ENCODE data around the gene CYREN.

CYREN gene

GRCh38 chr7:135195968-135196629, 25.6 kb upstream of the CYREN start:
- no peak for DNase-seq

GRCh38 chr7:135195156-135195555, 24.6 kb upstream of the CYREN start:
- DNase-seq, result no peak

DNA sequence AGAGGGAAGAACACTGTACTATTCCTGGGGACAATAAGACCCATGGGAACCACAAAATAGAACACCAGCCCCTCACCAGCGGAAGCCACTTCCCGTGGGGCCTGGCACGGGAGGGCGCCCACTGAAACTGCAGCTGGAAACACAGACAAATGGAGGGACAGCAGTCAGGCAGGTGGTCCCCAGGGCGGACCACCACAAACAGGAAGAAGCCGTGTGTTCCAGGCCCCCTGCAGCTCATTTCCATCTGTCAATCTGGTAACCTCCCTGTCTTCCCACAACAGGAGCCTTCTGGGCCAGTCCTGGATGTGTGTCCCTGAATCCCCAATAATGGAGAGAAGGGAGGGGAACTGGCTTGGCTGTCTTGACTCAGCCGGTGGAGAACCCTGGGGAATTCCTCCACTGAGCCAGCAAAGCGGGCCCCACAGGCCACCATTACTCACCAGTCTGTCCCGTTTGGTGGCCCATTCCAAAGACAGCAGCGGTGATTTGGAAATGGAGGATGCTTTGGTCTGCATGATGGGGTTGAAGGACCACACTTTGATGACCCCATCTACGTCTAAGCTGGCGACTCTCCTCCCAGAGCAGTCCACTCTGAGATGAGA, 24.1 kb upstream of the CYREN start:
- no peak for DNase-seq

GRCh38 chr7:135193615-135194081, 23.1 kb upstream of the CYREN start:
- DNase-seq, result no peak

DNA sequence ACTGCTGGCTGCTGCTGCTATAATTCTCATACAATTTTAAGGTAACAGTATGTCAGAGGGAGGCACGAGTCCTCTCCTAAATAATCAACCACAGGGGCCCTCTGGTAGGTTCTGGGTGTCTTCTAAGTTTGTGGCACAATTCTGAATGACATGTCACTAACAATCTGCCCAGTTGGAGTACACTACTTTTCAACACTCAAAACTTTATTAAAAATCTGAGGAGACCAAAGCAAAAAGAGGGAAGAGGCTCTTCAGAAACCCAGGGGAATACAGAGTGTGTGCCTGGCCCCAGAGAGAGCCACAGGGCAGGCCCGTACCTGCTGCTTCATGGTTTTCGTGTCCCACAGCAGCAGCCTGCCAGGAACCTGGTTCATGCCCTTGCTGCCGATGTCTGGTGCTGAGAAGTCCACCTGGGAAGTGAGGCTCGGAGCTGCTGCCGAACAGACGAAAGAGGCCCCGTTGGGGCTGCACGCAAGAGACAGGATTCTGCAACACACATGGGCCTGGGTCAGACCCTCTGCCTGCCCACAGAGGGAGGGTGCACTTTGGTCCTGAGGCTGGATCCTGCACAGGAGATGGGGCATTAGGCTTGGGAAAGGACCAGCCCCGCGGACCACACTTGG, 22.5 kb upstream of the CYREN start:
- no peak for DNase-seq

DNA sequence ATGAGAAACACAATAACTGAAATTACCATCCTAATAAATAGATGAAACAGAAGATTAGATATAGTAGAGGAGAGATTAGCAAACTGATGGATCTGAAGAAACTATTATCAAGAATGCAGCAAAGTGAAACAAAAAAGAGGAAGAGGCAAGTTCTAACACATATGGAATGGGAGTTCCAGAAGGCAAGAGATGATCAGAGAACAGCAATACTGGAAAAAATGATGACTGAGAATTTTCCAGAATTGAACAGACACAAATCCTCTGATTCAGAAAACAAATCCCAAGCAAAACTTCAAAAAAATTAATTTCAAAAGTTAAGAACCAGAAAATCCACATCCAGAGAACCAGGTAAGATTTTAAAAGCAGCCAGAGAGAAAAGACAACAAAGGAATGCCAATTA, 20.2 kb upstream of the CYREN start:
- no peak for DNase-seq

GRCh38 chr7:135189961-135190360, 19.5 kb upstream of the CYREN start:
- no peak for DNase-seq

GRCh38 chr7:135189221-135189662, 18.7 kb upstream of the CYREN start:
- no peak for DNase-seq

DNA sequence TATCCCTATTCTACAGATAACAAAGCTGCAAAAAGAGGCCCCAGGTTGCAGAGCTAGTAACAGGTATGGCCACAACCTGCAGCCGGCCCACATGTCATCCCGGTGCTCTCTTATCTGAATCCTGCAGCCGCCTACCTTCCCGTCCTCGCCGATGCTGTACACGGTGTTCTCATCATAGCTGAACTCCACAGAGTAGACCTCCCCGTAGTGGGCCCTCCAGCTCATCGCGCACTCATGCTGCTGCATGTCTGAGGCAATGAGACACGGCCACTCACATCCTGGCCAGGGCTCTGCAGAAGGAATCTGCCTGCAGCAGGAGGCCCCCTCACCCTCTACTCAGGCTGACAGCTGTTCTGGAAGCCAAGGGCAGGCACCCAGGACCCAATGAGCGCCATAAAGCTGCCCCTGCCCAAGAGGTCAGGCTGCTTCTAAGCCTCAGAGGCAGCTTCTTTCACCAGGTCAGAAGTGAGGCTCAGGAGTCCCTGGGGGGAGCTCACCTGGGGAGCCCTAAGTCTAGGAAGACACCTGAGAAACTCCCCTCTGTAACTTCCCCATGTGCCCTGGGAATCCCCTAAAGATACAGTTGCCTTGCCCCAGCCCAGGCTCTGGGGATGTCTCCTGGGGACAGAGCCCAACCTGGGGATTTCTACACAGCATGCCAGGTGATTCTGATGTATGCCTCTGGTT, 17.9 kb upstream of the CYREN start:
- no peak for DNase-seq

DNA sequence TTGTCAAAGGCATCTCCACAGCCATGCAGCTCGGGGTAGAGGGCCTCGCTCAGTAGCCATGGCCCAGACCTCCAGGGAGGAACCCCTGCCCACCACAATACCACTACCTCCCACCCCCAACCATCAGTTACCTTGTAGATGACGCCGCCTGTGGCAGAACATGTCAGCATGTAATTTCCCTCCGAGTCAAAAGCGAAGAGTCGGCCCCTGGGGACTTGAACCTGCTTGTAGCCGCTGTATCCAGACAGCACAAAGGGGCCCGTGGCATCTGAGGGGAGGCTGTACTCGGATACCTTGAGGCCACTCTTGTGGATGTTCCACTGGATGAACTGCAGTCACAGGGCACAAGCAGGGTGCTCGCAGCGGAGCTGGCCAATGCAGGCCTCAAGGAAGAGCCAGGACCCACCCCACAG, 16.3 kb upstream of the CYREN start:
- DNase-seq, result no peak

DNA sequence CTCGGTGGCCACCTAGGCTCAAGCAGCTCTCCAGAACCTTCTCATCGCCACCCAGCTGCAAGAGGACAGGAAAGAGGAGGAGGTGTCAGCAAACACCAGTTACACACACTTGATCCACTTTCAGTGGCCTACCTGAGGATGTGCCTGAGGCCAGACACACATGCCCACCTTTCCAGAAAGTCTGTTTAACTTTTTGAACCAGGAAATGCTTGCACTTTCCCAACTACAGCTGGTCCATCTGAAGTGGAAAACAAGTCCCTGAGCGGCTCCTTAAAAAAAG, 15.7 kb upstream of the CYREN start:
- DNase-seq, result no peak

GRCh38 chr7:135185471-135186260, 15.2 kb upstream of the CYREN start:
- DNase-seq, result no peak

DNA sequence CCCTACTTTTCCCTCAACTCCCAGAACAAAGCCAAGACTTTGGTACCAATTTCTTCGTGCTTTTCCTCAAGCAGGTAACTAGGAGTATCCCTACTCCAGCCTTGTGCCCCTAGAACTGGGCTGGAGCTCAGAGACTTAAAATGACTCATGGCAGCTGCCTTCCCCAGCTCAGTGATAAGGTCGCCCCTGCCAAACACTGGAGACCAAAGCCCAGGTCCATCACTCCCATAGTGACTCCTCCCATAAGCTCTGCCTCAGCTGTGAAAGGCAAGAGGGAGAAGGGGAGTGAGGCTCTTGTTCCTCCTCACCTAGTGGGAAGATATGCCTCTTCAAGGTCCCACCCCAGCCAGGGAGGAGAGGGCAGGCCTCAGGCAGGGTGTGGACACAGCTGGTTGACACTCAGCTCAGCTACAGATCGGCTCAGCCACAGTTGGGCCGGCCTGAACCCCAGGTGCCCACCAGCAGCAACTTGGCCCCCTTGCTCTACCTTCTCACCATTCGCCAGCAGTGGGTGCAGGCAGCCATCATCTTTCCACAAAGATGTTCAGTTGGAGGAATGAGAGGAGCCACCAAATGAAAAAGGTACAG, 13.8 kb upstream of the CYREN start:
- no peak for DNase-seq

- DNase-seq, result no peak
These were observed 13.0 kb upstream of the CYREN start for GRCh38 chr7:135183478-135183877.

DNA sequence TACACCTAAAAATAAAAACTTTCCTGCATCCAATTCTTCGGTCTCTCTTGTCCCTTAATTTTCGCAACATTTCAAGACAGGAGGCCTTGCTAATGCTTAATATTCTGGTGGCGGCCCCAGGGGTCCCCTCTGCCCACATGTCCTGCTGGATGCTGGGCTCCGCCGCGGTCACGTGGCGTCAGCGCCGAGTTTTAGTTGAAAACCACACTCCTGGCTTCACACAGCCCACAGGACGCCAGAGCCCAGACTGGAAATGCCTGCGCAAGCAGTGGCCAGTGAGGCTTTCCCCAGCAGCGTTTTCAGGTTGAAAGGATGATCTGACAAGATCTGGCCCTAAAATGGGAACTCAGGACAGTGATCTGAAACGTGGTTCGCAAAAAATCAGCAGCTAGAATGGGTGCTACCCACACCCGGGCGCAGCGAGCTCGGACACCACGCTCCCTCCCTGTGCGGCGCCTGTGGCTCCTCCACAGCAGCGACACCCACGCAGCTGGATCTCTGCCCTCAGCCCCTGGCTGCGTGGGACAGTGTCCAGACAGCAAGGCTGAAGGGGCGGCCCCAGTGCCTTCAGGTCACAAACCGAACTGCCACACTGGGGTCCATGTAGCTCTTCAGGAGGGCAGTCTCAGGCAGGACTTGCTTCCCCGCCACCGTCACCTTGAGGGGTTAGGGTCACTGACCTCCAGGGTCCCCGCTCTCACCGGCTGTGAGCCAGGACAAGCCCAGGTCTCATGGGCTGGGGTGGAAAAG, 11.6 kb upstream of the CYREN start:
- no peak for DNase-seq

DNA sequence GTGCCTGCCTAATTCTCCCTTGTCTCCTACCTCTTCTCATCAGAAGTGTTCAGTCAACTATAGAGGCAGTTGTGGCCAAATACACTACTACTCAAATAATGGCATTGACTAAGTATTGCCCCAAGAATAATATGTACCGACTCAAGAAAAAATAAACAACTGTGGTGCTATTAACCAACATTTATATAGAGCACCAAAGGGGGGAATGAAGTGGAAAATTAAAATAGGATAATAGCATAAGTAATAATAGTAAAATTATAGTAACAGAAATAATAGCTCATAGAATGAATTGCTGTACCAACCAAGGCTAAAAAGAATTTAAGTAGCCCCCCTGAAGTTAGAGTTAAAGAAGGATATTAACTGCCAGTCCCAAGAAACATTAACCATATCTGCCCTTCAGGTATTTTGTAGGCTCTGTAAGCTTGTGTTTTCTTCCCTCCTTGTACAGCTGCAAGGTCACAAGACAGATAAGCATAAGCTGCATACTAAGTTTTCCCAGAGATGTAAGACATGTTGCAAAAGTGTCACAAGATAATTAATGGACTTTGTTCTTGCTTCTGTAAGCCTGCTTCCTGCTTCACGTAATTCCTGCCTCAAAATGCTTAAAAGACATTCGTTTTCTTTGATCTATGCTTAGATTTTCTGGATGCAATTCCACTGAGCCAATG, 10.9 kb upstream of the CYREN start:
- no peak for DNase-seq

GRCh38 chr7:135180122-135180521, 9.6 kb upstream of the CYREN start:
- no peak for DNase-seq

- DNase-seq, result no peak
These were observed 8.9 kb upstream of the CYREN start for GRCh38 chr7:135179321-135179925.

GRCh38 chr7:135178364-135178763, 7.9 kb upstream of the CYREN start:
- DNase-seq, result no peak

DNA sequence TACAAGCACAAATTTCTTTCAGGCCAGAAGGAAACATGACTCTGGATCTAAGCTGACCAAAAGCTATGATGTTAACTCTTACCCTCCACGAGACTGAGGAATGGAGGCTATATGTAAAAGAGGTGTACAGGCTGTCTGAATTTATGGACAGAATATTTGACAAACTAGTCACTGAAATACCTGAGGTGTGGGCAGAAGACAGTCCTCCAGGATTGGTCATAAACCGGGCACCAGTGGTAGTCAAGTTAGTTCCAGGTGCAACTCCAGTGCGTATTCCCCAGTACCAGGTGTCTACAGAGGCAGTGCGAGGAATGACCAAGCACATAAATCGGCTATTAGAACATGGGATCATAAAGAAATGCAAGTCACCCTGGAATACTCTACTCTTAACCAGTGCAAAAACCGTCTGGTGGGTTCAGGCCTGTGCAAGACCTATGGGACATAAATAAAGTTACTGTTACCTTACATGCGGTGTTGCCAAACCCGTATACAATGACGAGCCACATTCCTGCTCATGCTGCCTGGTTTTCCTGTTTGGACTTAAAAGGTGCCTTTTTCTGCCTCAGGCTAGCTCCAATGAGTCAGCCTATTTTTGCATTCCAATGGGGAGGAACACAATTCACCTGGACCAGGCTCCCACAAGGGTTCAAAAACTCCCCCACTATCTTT, 6.7 kb upstream of the CYREN start:
- no peak for DNase-seq
